ENCODE results near the gene KDM4C.

KDM4C gene

GRCh38 chr9:6961845-6962522, 204.2 kb downstream of the KDM4C start:
- Mint-ChIP-seq H3K27ac (ENCODE audit: low read depth) (no peak overlapping the region), H3K4me3 (no peak overlapping the region), H3K27me3 (no peaks in the 10 kb centered on the region), H3K4me1 (peaks cover 14% of the 10 kb centered on the region), H3K9me3 (no peaks in the 10 kb centered on the region), H3K36me3 (ENCODE audit: insufficient read depth) (no peaks in the 10 kb centered on the region)
- ATAC-seq (replicated peaks; ENCODE audit: extremely low read depth, poor library complexity, severe bottlenecking) (no peak), DNase-seq (ENCODE audit: low spot score in 2 of 2) (no peak)

GRCh38 chr9:6965566-6965965, 207.8 kb downstream of the KDM4C start:
- H3K9me3 Mint-ChIP-seq, result no peaks in the 10 kb centered on the region
- ATAC-seq (replicated peaks; ENCODE audit: extremely low read depth, poor library complexity, severe bottlenecking) (no peak), DNase-seq (ENCODE audit: low spot score in 2 of 2) (no peak)
- no peak overlapping the region for H3K4me3 Mint-ChIP-seq
- no peaks in the 10 kb centered on the region for H3K27me3 Mint-ChIP-seq
- H3K4me1 Mint-ChIP-seq, result peaks cover 31% of the 10 kb centered on the region
- no peaks in the 10 kb centered on the region for H3K36me3 Mint-ChIP-seq (ENCODE audit: insufficient read depth)
- H3K27ac Mint-ChIP-seq (ENCODE audit: low read depth), result no peak overlapping the region

GRCh38 chr9:6968271-6968670, 210.5 kb downstream of the KDM4C start:
- DNase-seq (ENCODE audit: low spot score in 2 of 2) (no peak), ATAC-seq (replicated peaks; ENCODE audit: extremely low read depth, poor library complexity, severe bottlenecking) (no peak)
- Mint-ChIP-seq H3K4me3 (no peak overlapping the region), H3K36me3 (ENCODE audit: insufficient read depth) (peaks cover 1% of the 10 kb centered on the region), H3K9me3 (no peaks in the 10 kb centered on the region), H3K27me3 (no peaks in the 10 kb centered on the region), H3K27ac (ENCODE audit: low read depth) (no peak overlapping the region), H3K4me1 (peaks cover 24% of the 10 kb centered on the region)

- DNase-seq (ENCODE audit: low spot score in 2 of 2) (no peak), ATAC-seq (replicated peaks; ENCODE audit: extremely low read depth, poor library complexity, severe bottlenecking) (no peak)
- Mint-ChIP-seq H3K4me3 (no peak overlapping the region), H3K36me3 (ENCODE audit: insufficient read depth) (peaks cover 1% of the 10 kb centered on the region), H3K9me3 (no peaks in the 10 kb centered on the region), H3K27me3 (no peaks in the 10 kb centered on the region), H3K4me1 (peaks cover 23% of the 10 kb centered on the region), H3K27ac (ENCODE audit: low read depth) (no peak overlapping the region)
These were observed 212.0 kb downstream of the KDM4C start for GRCh38 chr9:6969805-6970204.

GRCh38 chr9:6973089-6973488, 215.3 kb downstream of the KDM4C start:
- H3K4me3 Mint-ChIP-seq, result no peak overlapping the region
- ATAC-seq (replicated peaks; ENCODE audit: extremely low read depth, poor library complexity, severe bottlenecking), result no peak
- H3K27me3 Mint-ChIP-seq, result no peaks in the 10 kb centered on the region
- peaks cover 1% of the 10 kb centered on the region for H3K36me3 Mint-ChIP-seq (ENCODE audit: insufficient read depth)
- H3K9me3 Mint-ChIP-seq, result no peaks in the 10 kb centered on the region
- H3K4me1 Mint-ChIP-seq, result peaks cover 29% of the 10 kb centered on the region
- H3K27ac Mint-ChIP-seq (ENCODE audit: low read depth), result peak overlapping the region; percentile 56
- no peak for DNase-seq (ENCODE audit: low spot score in 2 of 2)

GRCh38 chr9:6973762-6974161, 216.0 kb downstream of the KDM4C start:
- H3K4me3 Mint-ChIP-seq, result no peak overlapping the region
- no peaks in the 10 kb centered on the region for H3K9me3 Mint-ChIP-seq
- DNase-seq (ENCODE audit: low spot score in 2 of 2), result no peak

GRCh38 chr9:6975198-6975597, 217.4 kb downstream of the KDM4C start:
- Mint-ChIP-seq H3K36me3 (ENCODE audit: insufficient read depth) (peaks cover 6% of the 10 kb centered on the region), H3K9me3 (no peaks in the 10 kb centered on the region), H3K4me3 (no peak overlapping the region), H3K27ac (ENCODE audit: low read depth) (peak overlapping the region; percentile 38), H3K4me1 (peaks cover 37% of the 10 kb centered on the region), H3K27me3 (no peaks in the 10 kb centered on the region)
- no peak for ATAC-seq (replicated peaks; ENCODE audit: extremely low read depth, poor library complexity, severe bottlenecking)
- no peak for DNase-seq (ENCODE audit: low spot score in 2 of 2)

More at GRCh38 chr9:6973762-6974161, 216.0 kb downstream of the KDM4C start:
- Mint-ChIP-seq H3K27me3 (no peaks in the 10 kb centered on the region), H3K27ac (ENCODE audit: low read depth) (peak overlapping the region; percentile 56), H3K36me3 (ENCODE audit: insufficient read depth) (peaks cover 1% of the 10 kb centered on the region), H3K4me1 (peaks cover 31% of the 10 kb centered on the region)
- ATAC-seq (replicated peaks; ENCODE audit: extremely low read depth, poor library complexity, severe bottlenecking), result no peak

GRCh38 chr9:6977761-6978160, 220.0 kb downstream of the KDM4C start:
- Mint-ChIP-seq H3K27me3 (no peaks in the 10 kb centered on the region), H3K36me3 (ENCODE audit: insufficient read depth) (peaks cover 14% of the 10 kb centered on the region), H3K9me3 (no peaks in the 10 kb centered on the region), H3K4me3 (no peak overlapping the region), H3K27ac (ENCODE audit: low read depth) (no peak overlapping the region), H3K4me1 (peaks cover 31% of the 10 kb centered on the region)
- no peak for ATAC-seq (replicated peaks; ENCODE audit: extremely low read depth, poor library complexity, severe bottlenecking)
- no peak for DNase-seq (ENCODE audit: low spot score in 2 of 2)

GRCh38 chr9:6978591-6978990, 220.8 kb downstream of the KDM4C start:
- no peak overlapping the region for H3K4me3 Mint-ChIP-seq
- H3K36me3 Mint-ChIP-seq (ENCODE audit: insufficient read depth), result peaks cover 17% of the 10 kb centered on the region
- no peak overlapping the region for H3K27ac Mint-ChIP-seq (ENCODE audit: low read depth)
- no peaks in the 10 kb centered on the region for H3K9me3 Mint-ChIP-seq
- H3K4me1 Mint-ChIP-seq, result peaks cover 31% of the 10 kb centered on the region
- H3K27me3 Mint-ChIP-seq, result no peaks in the 10 kb centered on the region
- DNase-seq (ENCODE audit: low spot score in 2 of 2), result no peak
- no peak for ATAC-seq (replicated peaks; ENCODE audit: extremely low read depth, poor library complexity, severe bottlenecking)

- H3K27ac Mint-ChIP-seq (ENCODE audit: low read depth), result no peak overlapping the region
- no peak for DNase-seq (ENCODE audit: low spot score in 2 of 2)
- peaks cover 51% of the 10 kb centered on the region for H3K36me3 Mint-ChIP-seq (ENCODE audit: insufficient read depth)
- no peaks in the 10 kb centered on the region for H3K9me3 Mint-ChIP-seq
- peaks cover 7% of the 10 kb centered on the region for H3K4me1 Mint-ChIP-seq
- H3K27me3 Mint-ChIP-seq, result no peaks in the 10 kb centered on the region
- ATAC-seq (replicated peaks; ENCODE audit: extremely low read depth, poor library complexity, severe bottlenecking), result no peak
- no peak overlapping the region for H3K4me3 Mint-ChIP-seq
These were observed 227.3 kb downstream of the KDM4C start for GRCh38 chr9:6984941-6985578.

GRCh38 chr9:6986141-6986815, 228.5 kb downstream of the KDM4C start:
- ATAC-seq (replicated peaks; ENCODE audit: extremely low read depth, poor library complexity, severe bottlenecking) (no peak), DNase-seq (ENCODE audit: low spot score in 2 of 2) (no peak)
- no peaks in the 10 kb centered on the region for H3K27me3 Mint-ChIP-seq
- H3K27ac Mint-ChIP-seq (ENCODE audit: low read depth), result no peak overlapping the region
- no peaks in the 10 kb centered on the region for H3K9me3 Mint-ChIP-seq
- no peak overlapping the region for H3K4me3 Mint-ChIP-seq
- peaks cover 7% of the 10 kb centered on the region for H3K4me1 Mint-ChIP-seq
- H3K36me3 Mint-ChIP-seq (ENCODE audit: insufficient read depth), result peaks cover 51% of the 10 kb centered on the region

GRCh38 chr9:6987381-6987780, 229.6 kb downstream of the KDM4C start:
- Mint-ChIP-seq H3K9me3 (no peaks in the 10 kb centered on the region), H3K4me3 (no peak overlapping the region), H3K36me3 (ENCODE audit: insufficient read depth) (peaks cover 55% of the 10 kb centered on the region), H3K4me1 (peaks cover 7% of the 10 kb centered on the region), H3K27ac (ENCODE audit: low read depth) (no peak overlapping the region), H3K27me3 (no peaks in the 10 kb centered on the region)
- DNase-seq (ENCODE audit: low spot score in 2 of 2) (no peak), ATAC-seq (replicated peaks; ENCODE audit: extremely low read depth, poor library complexity, severe bottlenecking) (no peak)

GRCh38 chr9:6991418-6991817, 233.6 kb downstream of the KDM4C start:
- no peak overlapping the region for H3K4me3 Mint-ChIP-seq
- ATAC-seq (replicated peaks; ENCODE audit: extremely low read depth, poor library complexity, severe bottlenecking) (no peak), DNase-seq (ENCODE audit: low spot score in 2 of 2) (no peak)
- H3K27me3 Mint-ChIP-seq, result no peaks in the 10 kb centered on the region
- H3K4me1 Mint-ChIP-seq, result peaks cover 11% of the 10 kb centered on the region
- H3K27ac Mint-ChIP-seq (ENCODE audit: low read depth), result no peak overlapping the region
- no peaks in the 10 kb centered on the region for H3K9me3 Mint-ChIP-seq
- peaks cover 60% of the 10 kb centered on the region for H3K36me3 Mint-ChIP-seq (ENCODE audit: insufficient read depth)
